Neural crest cell (in vitro differentiated cells): Measurements from ENCODE around the gene EXOC3. TPM values are rescaled to one million over a fixed set of nuclear protein-coding genes. Genes with fewer than 3 reads are reported as not detected.

Experiments used
- DNase-seq: peaks from one replicate; pipeline ENCODE4 v3.0.0; 2021; ENCODE audit warnings: low read depth, mixed read lengths, low spot score
- H3K27ac Mint-ChIP-seq: one replicate; pipeline ENCODE4 v1.8.0; 2021; ENCODE audit warnings: mild to moderate bottlenecking, mixed read lengths; ENCODE audit not compliant: unreplicated experiment
- H3K27me3 Mint-ChIP-seq: 2 replicates; pipeline ENCODE4 v1.8.0; 2021; ENCODE audit warnings: low read depth, mild to moderate bottlenecking, mixed read lengths
- H3K36me3 Mint-ChIP-seq: 2 replicates; pipeline ENCODE4 v1.8.0; 2021; ENCODE audit warnings: low read depth, mild to moderate bottlenecking, mixed read lengths
- H3K4me1 Mint-ChIP-seq: 2 replicates; pipeline ENCODE4 v1.8.0; 2021; ENCODE audit warnings: mixed read lengths
- H3K4me3 Mint-ChIP-seq: one replicate; pipeline ENCODE4 v1.8.0; 2021; ENCODE audit warnings: mild to moderate bottlenecking, mixed read lengths
- H3K9me3 Mint-ChIP-seq: 2 replicates; pipeline ENCODE4 v1.8.0; 2021; ENCODE audit warnings: mixed read lengths
- total RNA-seq: library from RNA; stranded (reverse); gene quantifications from 2 replicates; pipeline ENCODE4 v1.2.1, GENCODE V29; 2021
- TF ChIP-seq, protein P1 (sequence below): fragments of 200-600 bp; sonication (generic); conservative IDR thresholded peaks from 2 replicates; pipeline ENCODE4 v1.5.0; 2021; ENCODE audit warnings: antibody characterized with exemption, mild to moderate bottlenecking

Gene EXOC3
- total RNA-seq, 1 donor from 2014 or later, result 61.3 TPM

DNA sequence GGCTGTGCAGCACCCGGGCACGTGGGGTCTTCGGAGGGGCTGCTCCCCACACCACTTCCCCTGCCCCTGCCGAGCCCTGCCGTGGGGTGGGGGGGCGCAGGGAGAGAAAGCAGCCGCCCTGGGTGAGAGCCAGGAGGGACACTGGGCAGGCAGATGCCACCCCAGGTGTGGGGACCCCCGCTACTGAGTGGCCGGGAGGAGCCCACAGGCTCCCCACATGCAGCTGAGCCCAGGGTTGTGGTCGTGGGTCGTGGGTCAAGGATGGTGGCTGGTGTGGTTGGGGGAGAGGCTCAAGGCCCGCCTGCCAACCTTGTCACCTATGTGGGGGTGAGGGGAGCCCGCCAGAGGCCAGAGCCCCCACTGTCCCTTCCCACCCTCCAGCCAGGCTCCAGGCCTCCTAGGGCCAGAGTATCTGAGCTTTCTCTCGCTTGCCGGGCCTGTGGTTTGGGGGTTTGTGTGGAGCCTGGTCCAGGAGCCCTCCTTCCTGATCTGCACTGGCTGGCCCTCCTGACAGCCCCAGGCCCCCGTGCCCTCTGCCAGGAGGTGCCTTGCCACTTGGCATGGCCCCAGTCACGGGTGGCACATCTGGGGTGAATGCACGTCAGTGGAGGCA is 35.5 kb downstream of the EXOC3 start:
- TF ChIP-seq, protein P1, sequence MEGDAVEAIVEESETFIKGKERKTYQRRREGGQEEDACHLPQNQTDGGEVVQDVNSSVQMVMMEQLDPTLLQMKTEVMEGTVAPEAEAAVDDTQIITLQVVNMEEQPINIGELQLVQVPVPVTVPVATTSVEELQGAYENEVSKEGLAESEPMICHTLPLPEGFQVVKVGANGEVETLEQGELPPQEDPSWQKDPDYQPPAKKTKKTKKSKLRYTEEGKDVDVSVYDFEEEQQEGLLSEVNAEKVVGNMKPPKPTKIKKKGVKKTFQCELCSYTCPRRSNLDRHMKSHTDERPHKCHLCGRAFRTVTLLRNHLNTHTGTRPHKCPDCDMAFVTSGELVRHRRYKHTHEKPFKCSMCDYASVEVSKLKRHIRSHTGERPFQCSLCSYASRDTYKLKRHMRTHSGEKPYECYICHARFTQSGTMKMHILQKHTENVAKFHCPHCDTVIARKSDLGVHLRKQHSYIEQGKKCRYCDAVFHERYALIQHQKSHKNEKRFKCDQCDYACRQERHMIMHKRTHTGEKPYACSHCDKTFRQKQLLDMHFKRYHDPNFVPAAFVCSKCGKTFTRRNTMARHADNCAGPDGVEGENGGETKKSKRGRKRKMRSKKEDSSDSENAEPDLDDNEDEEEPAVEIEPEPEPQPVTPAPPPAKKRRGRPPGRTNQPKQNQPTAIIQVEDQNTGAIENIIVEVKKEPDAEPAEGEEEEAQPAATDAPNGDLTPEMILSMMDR, result no peak
- Mint-ChIP-seq H3K4me1 (no peaks in the 10 kb centered on the region), H3K27me3 (peaks cover 31% of the 10 kb centered on the region), H3K9me3 (no peaks in the 10 kb centered on the region), H3K4me3 (no peak overlapping the region), H3K27ac (no peak overlapping the region), H3K36me3 (no peaks in the 10 kb centered on the region)
- DNase-seq, result no peak

DNA sequence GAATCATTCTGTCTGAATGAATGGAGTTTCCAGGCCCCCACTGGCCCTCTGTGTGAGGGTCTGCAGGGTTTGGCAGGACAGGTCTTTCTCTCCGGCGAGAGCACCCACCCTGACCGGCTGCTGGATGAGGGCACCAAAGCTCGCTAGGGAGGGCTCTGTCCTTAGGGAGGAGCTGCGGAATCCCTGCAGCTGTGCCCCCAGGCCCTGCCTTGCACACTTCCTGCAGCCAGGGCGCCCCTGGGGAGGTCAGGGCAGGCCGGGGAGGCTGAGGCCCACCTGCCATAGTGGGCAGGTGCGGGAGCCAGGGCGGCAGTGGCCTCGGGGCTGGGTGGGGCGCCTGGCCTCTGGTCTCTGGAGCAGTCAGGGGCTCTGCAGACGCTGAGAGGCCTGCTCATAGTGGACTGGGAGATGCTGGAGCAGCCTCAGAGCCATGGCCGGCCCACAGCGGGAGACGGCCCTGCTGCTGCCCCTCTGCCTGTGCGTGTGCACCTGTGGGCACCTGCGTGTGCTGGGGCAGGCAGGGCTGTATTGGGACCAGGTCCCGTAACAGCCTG is 36.1 kb downstream of the EXOC3 start:
- no peaks in the 10 kb centered on the region for H3K4me1 Mint-ChIP-seq
- DNase-seq, result no peak
- no peaks in the 10 kb centered on the region for H3K36me3 Mint-ChIP-seq
- H3K4me3 Mint-ChIP-seq, result no peak overlapping the region
- no peaks in the 10 kb centered on the region for H3K9me3 Mint-ChIP-seq
- H3K27me3 Mint-ChIP-seq, result peaks cover 27% of the 10 kb centered on the region
- H3K27ac Mint-ChIP-seq, result no peak overlapping the region
- TF ChIP-seq, protein P1, result no peak

DNA sequence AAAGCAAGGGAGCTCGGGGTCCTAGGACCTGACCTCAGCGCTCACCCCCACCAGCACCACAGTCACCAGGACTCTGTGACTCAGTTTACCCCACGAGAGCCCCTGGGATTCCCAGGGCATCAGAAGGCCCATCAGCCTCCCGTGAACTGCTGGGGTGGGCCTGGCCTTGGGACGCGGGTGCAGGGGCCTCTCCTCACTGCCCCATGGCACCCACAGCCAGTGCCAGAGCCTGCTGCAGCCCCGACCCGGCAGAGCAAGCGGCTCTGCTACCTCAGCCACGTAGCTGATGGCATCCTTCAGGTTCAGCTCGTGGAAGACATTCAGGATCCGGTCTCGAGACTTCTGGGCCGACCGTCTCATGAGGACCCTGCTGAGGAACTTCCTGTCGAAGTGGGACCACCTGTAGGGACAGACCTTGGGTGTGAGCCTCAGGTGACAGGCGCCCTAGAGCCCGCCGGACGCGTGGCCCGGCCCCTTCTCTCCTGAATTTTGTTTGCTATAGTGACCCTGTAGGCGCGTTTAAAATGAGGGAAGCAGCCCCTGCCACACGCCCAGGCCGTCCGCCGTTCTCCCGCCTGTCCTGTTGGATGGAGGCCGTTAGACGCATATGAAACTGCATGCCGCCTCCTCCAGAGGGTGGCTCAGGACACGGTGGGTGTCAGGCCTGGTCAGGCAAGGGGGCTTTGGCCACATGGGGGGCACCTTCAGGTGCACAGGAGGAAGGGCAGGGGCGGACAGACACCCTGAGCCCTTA is 36.8 kb downstream of the EXOC3 start:
- H3K27ac Mint-ChIP-seq, result no peak overlapping the region
- TF ChIP-seq, protein P1, result no peak
- no peaks in the 10 kb centered on the region for H3K9me3 Mint-ChIP-seq
- no peak for DNase-seq
- H3K27me3 Mint-ChIP-seq, result peaks cover 24% of the 10 kb centered on the region
- H3K36me3 Mint-ChIP-seq, result no peaks in the 10 kb centered on the region
- no peak overlapping the region for H3K4me3 Mint-ChIP-seq
- H3K4me1 Mint-ChIP-seq, result no peaks in the 10 kb centered on the region

DNA sequence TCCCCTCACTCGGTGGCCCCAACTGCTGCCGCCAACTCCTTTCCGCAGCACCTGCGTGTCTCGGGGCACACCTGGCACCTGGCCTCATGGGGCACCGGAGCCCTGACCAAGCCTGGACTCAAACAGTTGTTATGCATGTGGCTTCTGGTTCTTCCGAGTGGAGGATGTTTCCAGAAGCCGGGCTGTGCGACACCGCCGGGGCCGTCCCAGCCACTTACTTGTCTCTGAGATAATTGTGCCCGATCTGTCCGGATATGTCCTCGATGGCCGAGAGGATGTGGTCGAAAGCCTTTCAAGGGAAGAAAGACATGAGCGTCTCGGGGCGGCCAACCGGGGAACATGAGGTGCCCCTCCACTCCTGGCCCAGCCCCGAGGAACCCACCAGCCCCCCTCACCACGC is 38.4 kb downstream of the EXOC3 start:
- Mint-ChIP-seq H3K4me3 (no peak overlapping the region), H3K4me1 (no peaks in the 10 kb centered on the region), H3K27me3 (peaks cover 11% of the 10 kb centered on the region), H3K9me3 (no peaks in the 10 kb centered on the region), H3K36me3 (no peaks in the 10 kb centered on the region), H3K27ac (no peak overlapping the region)
- DNase-seq, result no peak
- TF ChIP-seq, protein P1, result no peak

DNA sequence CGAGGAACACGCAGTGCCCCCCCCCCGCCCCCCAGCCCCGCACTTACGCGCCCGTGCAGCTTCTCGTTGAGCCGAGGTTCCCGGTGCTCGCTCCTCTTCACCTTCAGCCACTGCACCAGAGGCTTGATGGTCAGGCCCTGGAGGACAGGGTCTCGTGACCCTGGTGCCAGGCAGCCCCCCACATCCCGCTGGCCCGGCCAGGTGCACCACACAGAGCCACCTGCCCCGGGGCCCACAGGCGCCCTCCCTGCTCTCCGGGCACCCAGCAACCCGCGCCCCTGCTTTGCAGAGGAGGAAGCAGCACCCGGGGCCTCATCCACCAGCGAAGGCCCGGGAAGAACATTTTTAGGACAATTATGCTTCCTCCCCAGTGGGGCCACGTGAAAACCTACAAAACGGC is 39.0 kb downstream of the EXOC3 start:
- peaks cover 5% of the 10 kb centered on the region for H3K27me3 Mint-ChIP-seq
- no peak overlapping the region for H3K27ac Mint-ChIP-seq
- H3K4me3 Mint-ChIP-seq, result no peak overlapping the region
- H3K36me3 Mint-ChIP-seq, result no peaks in the 10 kb centered on the region
- no peaks in the 10 kb centered on the region for H3K9me3 Mint-ChIP-seq
- no peaks in the 10 kb centered on the region for H3K4me1 Mint-ChIP-seq
- no peak for DNase-seq
- TF ChIP-seq, protein P1, result no peak
